HG03159 (cell line): Measurements from ENCODE around the gene CLDND1.

ENCODE experiments used
- ATAC-seq: cut with Tn5 transposase; IDR thresholded peaks from one replicate; pipeline ENCODE4 v1.9.1; 2021; ENCODE audit warnings: mild to moderate bottlenecking, moderate library complexity; ENCODE audit not compliant: unreplicated experiment

The CLDND1 gene

GRCh38 chr3:98552232-98553020, 29.7 kb upstream of the CLDND1 start:
- ATAC-seq: no peak

GRCh38 chr3:98551754-98552153, 29.1 kb upstream of the CLDND1 start:
- ATAC-seq: no peak

GRCh38 chr3:98551236-98551635, 28.5 kb upstream of the CLDND1 start:
- ATAC-seq: no peak

GRCh38 chr3:98550833-98551232, 28.1 kb upstream of the CLDND1 start:
- ATAC-seq: no peak

GRCh38 chr3:98548544-98548943, 25.8 kb upstream of the CLDND1 start:
- no peak for ATAC-seq

- ATAC-seq: peak; percentile 54
Observed at GRCh38 chr3:98545940-98546339, 23.2 kb upstream of the CLDND1 start.

GRCh38 chr3:98542623-98543022, 19.9 kb upstream of the CLDND1 start:
- ATAC-seq: no peak

GRCh38 chr3:98541695-98542094, 19.0 kb upstream of the CLDND1 start:
- no peak for ATAC-seq

- ATAC-seq: peak; percentile 48
Observed at GRCh38 chr3:98540346-98540745, 17.6 kb upstream of the CLDND1 start.

- peak; percentile 73 for ATAC-seq
Observed at GRCh38 chr3:98536456-98537017, 13.8 kb upstream of the CLDND1 start.

GRCh38 chr3:98534734-98535133, 12.0 kb upstream of the CLDND1 start:
- no peak for ATAC-seq

GRCh38 chr3:98534168-98534567, 11.5 kb upstream of the CLDND1 start:
- no peak for ATAC-seq

- no peak for ATAC-seq
Observed at GRCh38 chr3:98532709-98533571, 10.2 kb upstream of the CLDND1 start.

GRCh38 chr3:98532275-98532637, 9.6 kb upstream of the CLDND1 start:
- ATAC-seq: no peak

GRCh38 chr3:98531622-98532274, 9.0 kb upstream of the CLDND1 start, which contains the start of gene GPR15:
Gene GPR15 (plus strand): TSS chr3:98531978. CDS start chr3:98532034, 56 bp downstream.
- peak; percentile 35 for ATAC-seq

- ATAC-seq: no peak
Observed at GRCh38 chr3:98530676-98531075, 8.0 kb upstream of the CLDND1 start.

- no peak for ATAC-seq
Observed at GRCh38 chr3:98529856-98530459, 7.3 kb upstream of the CLDND1 start.

GRCh38 chr3:98528474-98529346, 6.0 kb upstream of the CLDND1 start:
- ATAC-seq: no peak

- no peak for ATAC-seq
Observed at GRCh38 chr3:98525494-98525893, 2.8 kb upstream of the CLDND1 start.
